ENCODE results near the gene WDR5B.

WDR5B gene

DNA sequence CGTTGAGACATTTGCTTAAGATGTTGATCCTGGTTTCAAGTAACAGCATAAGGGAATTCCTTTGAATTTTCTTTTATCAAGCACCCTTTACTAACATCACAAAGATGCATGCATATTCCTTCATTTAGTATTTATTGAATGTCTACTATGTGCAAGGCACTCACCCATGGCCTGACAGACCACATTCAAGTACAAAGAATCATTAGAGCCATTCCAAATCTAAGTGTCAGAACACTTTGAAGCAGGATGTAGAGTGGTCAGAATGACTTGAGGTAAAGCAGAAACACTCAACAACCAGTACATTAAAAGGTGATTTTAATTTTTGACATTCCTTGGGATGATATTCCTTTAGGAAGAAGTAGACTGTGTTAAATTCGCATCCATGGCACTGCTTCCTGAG, 6.0 kb upstream of the WDR5B start:
- no peaks in the 10 kb centered on the region for H3K27me3 Mint-ChIP-seq
- no peak overlapping the region for H3K4me3 Mint-ChIP-seq
- peaks cover 32% of the 10 kb centered on the region for H3K36me3 Mint-ChIP-seq
- H3K27ac Mint-ChIP-seq, result no peak overlapping the region
- ATAC-seq, result no peak
- H3K9me3 Mint-ChIP-seq, result no peaks in the 10 kb centered on the region
- H3K4me1 Mint-ChIP-seq, result peaks cover 8% of the 10 kb centered on the region

DNA sequence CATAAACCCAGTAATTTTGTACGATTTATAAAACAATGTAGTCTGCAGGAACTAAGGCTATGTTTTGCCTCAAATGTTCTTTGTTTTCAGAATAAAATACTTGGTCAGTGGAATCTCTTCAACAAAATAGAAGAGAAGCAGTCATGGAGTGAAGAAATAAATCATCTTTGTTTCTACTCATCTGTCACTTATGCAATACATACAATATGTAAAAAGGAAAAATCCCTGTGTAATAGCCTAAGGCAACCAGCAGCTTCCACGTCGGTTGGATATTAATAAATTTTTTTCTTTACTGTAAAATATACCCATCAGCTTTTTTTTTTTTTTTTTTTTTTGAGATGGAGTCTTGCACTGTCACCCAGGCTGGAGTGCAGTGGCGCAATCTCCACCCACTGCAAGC, 5.2 kb upstream of the WDR5B start:
- H3K36me3 Mint-ChIP-seq, result peaks cover 25% of the 10 kb centered on the region
- ATAC-seq, result no peak
- peaks cover 14% of the 10 kb centered on the region for H3K4me1 Mint-ChIP-seq
- H3K4me3 Mint-ChIP-seq, result no peak overlapping the region
- H3K27ac Mint-ChIP-seq, result no peak overlapping the region
- no peaks in the 10 kb centered on the region for H3K27me3 Mint-ChIP-seq
- no peaks in the 10 kb centered on the region for H3K9me3 Mint-ChIP-seq

DNA sequence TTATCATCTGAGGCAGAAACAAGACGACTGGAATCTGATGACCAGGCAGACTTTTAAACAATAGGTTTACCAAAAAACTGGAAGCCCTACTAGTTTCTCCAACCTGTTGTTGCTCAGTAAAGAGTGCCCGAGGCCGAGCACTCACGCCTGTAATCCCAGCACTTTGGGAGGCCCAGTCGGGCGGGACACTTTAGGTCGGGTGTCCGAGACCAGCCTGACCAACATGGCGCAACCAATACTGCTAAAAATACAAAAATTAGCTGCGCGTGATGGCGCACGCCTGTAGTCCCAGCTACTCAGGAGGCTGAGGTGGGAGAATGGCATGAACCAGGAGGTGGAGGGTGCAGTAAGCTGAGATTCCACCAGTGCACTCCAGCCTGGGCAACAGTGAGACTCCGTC, 1.1 kb upstream of the WDR5B start:
- H3K4me3 Mint-ChIP-seq, result peak overlapping the region; percentile 86
- no peaks in the 10 kb centered on the region for H3K27me3 Mint-ChIP-seq
- H3K36me3 Mint-ChIP-seq, result peaks cover 35% of the 10 kb centered on the region
- H3K27ac Mint-ChIP-seq, result peak overlapping the region; percentile 93
- H3K4me1 Mint-ChIP-seq, result peaks cover 51% of the 10 kb centered on the region
- H3K9me3 Mint-ChIP-seq, result no peaks in the 10 kb centered on the region
- no peak for ATAC-seq

DNA sequence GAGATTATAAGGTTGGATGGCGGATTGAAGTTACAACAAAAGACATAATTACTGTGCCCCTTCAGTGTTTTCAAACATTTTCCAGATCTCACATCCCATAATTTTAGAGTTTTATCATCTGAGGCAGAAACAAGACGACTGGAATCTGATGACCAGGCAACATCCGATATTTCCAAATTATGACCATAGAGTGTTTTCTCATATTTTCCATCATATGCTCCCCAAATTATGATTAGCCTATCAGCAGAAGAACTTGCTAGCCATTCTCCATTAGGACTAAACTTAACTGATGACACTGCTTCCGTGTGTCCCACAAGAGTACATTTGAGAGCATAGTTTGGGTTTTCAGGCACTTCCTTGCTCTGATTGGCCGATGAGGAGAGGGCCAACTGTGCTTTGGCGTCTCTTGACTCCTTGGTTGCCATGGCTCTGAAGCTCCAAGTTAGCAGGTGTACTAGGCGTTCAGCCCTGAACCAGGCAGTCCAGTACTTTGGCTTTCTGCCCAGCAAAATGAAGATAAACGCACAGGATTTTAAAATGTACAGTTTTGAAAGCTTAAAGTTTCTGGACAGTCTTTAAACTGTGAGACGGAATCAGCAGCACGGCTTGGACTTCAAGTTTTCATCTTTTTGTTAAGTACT, 638 bp downstream of the WDR5B start:
- Mint-ChIP-seq H3K4me1 (peaks cover 54% of the 10 kb centered on the region), H3K27me3 (no peaks in the 10 kb centered on the region), H3K9me3 (no peaks in the 10 kb centered on the region), H3K27ac (peak overlapping the region; percentile 93), H3K4me3 (peak overlapping the region; percentile 86), H3K36me3 (peaks cover 28% of the 10 kb centered on the region)
- ATAC-seq, result peak; percentile 74

- H3K4me1 Mint-ChIP-seq, result peaks cover 60% of the 10 kb centered on the region
- peak overlapping the region; percentile 93 for H3K27ac Mint-ChIP-seq
- H3K36me3 Mint-ChIP-seq, result peaks cover 30% of the 10 kb centered on the region
- no peaks in the 10 kb centered on the region for H3K27me3 Mint-ChIP-seq
- H3K9me3 Mint-ChIP-seq, result no peaks in the 10 kb centered on the region
- H3K4me3 Mint-ChIP-seq, result peak overlapping the region; percentile 86
- ATAC-seq, result no peak
Measured at GRCh38 chr3:122414391-122414790, 1.5 kb downstream of the WDR5B start.

DNA sequence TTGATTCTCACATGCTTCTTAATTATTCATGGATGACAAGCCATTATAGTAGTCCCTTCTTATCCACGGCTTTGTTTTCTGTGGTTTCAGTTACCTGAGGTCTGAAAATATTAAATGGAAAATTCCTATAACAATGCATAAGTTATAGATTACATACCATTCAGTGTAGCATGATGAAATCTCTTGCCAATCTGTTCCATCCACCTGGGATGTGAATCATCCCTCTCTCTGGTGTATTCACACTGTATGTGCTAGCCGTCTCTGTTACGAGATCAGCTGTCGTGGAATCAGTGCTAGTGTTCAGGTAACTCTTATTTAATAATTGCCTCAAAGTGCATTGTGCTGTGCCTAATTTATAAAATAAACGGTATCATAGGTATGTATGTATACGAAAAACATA, 5.2 kb downstream of the WDR5B start:
- no peak overlapping the region for H3K4me3 Mint-ChIP-seq
- peaks cover 55% of the 10 kb centered on the region for H3K36me3 Mint-ChIP-seq
- H3K27ac Mint-ChIP-seq, result no peak overlapping the region
- H3K4me1 Mint-ChIP-seq, result peaks cover 70% of the 10 kb centered on the region
- no peaks in the 10 kb centered on the region for H3K9me3 Mint-ChIP-seq
- no peak for ATAC-seq
- no peaks in the 10 kb centered on the region for H3K27me3 Mint-ChIP-seq

GRCh38 chr3:122410111-122410510, 5.8 kb downstream of the WDR5B start:
- peak overlapping the region; percentile 80 for H3K27ac Mint-ChIP-seq
- no peak overlapping the region for H3K4me3 Mint-ChIP-seq
- no peaks in the 10 kb centered on the region for H3K27me3 Mint-ChIP-seq
- no peak for ATAC-seq
- H3K36me3 Mint-ChIP-seq, result peaks cover 53% of the 10 kb centered on the region
- no peaks in the 10 kb centered on the region for H3K9me3 Mint-ChIP-seq
- peaks cover 65% of the 10 kb centered on the region for H3K4me1 Mint-ChIP-seq

DNA sequence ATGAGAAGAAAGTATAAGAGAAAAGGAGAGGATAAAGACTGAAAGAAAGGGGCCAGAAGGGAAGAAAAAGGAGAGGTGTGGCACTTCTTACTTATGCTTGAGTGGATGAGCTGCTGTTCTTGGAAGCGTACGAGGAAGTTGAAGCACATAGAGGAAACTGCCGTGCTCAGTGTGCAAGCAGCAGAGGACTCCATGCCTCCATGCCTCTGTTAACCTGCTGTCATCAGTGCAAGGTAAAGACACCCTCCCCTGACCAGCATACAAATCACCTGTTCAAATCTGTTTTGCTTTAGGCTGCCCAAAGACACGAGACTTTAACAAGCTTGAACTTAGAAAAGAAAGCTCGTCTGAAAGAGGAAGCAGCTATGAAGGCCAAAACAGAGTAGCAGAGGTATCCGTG, 6.4 kb downstream of the WDR5B start:
- peaks cover 46% of the 10 kb centered on the region for H3K36me3 Mint-ChIP-seq
- ATAC-seq, result peak; percentile 24
- no peaks in the 10 kb centered on the region for H3K27me3 Mint-ChIP-seq
- no peaks in the 10 kb centered on the region for H3K9me3 Mint-ChIP-seq
- H3K27ac Mint-ChIP-seq, result peak overlapping the region; percentile 80
- peaks cover 58% of the 10 kb centered on the region for H3K4me1 Mint-ChIP-seq
- H3K4me3 Mint-ChIP-seq, result peak overlapping the region; percentile 43

DNA sequence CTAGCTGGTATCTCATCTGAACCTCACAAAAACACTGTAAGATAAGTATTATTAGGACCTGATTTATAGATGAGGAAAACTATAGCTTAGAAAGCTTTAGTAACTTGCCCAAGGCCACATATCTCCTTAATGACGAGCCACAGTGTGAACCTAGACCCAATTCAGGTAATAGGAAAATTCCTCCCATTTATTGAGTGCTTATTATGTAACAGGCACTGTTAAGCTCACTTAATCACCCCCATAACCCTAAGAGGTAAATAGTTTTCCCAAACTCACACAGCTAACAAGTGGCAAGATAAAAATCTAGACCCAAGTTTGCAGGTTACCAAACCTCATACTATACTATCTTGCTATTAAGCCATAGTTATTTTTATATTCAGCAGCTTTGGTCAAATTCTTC, 7.9 kb downstream of the WDR5B start:
- peaks cover 43% of the 10 kb centered on the region for H3K4me1 Mint-ChIP-seq
- no peak overlapping the region for H3K4me3 Mint-ChIP-seq
- ATAC-seq, result no peak
- no peaks in the 10 kb centered on the region for H3K27me3 Mint-ChIP-seq
- H3K36me3 Mint-ChIP-seq, result peaks cover 46% of the 10 kb centered on the region
- no peaks in the 10 kb centered on the region for H3K9me3 Mint-ChIP-seq
- peak overlapping the region; percentile 80 for H3K27ac Mint-ChIP-seq

DNA sequence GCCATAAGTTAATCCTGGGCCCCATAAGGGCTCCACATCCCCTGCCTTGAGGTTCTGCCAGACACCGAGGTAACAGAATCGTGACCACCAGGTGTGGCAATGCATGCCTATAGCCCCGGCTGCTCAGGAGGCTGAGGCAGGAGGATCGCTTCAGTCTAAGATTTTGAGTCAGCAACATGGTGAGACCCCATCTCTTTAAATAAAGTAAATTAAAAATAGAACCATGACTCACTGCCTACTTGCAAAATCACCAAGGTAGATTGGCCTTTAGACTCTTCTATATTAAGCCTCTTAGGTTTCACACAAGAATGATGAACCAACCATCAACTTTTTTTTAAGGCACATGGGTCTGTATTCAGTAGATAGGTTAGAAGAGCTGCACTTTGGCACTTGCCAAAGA, 9.7 kb downstream of the WDR5B start:
- peak overlapping the region; percentile 53 for H3K27ac Mint-ChIP-seq
- no peaks in the 10 kb centered on the region for H3K27me3 Mint-ChIP-seq
- H3K4me3 Mint-ChIP-seq, result no peak overlapping the region
- peaks cover 46% of the 10 kb centered on the region for H3K36me3 Mint-ChIP-seq
- H3K9me3 Mint-ChIP-seq, result no peaks in the 10 kb centered on the region
- peaks cover 34% of the 10 kb centered on the region for H3K4me1 Mint-ChIP-seq
- no peak for ATAC-seq

DNA sequence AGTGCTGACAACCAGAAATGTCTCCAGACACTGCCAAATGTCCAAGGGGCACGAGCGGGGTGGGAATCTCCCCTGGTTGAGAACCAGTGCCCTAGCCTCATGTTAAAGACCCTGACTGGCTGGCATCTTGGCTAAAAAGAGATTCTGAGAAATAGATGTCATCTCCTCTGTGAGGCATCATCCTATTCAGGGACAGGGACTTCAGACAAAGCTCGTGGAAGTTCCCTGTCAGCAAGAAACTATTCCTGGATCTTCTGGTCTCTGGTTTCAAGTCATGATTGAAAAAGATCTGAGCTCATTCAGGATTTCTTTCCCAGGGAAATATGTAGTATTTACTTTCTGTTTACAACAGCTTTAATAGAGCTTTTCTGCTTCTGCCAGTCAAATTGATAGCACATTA, 10.8 kb downstream of the WDR5B start:
- H3K4me3 Mint-ChIP-seq, result no peak overlapping the region
- H3K36me3 Mint-ChIP-seq, result peaks cover 44% of the 10 kb centered on the region
- H3K27me3 Mint-ChIP-seq, result no peaks in the 10 kb centered on the region
- no peaks in the 10 kb centered on the region for H3K9me3 Mint-ChIP-seq
- peaks cover 34% of the 10 kb centered on the region for H3K4me1 Mint-ChIP-seq
- no peak overlapping the region for H3K27ac Mint-ChIP-seq
- ATAC-seq, result no peak

DNA sequence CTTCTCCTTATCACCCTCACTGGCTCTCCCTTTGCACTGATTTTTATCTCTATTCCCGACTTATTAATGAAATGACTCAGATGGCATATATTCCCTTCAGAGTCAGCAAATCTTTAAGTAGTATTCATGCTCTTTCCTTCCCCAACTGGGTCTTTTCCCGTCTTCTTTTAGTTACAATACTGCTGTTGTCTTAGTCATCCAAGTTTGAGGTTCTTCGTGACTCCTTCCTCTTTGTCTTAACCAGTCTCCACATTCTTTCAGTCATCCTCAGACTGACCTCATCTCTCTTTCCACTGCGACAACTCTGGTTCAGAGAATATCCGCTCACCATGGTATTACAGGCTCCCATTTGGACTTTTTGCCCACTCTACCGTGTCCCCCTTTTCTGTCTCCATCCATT, 12.4 kb downstream of the WDR5B start:
- peaks cover 22% of the 10 kb centered on the region for H3K4me1 Mint-ChIP-seq
- no peak overlapping the region for H3K27ac Mint-ChIP-seq
- ATAC-seq, result no peak
- no peaks in the 10 kb centered on the region for H3K9me3 Mint-ChIP-seq
- no peak overlapping the region for H3K4me3 Mint-ChIP-seq
- peaks cover 35% of the 10 kb centered on the region for H3K36me3 Mint-ChIP-seq
- no peaks in the 10 kb centered on the region for H3K27me3 Mint-ChIP-seq

DNA sequence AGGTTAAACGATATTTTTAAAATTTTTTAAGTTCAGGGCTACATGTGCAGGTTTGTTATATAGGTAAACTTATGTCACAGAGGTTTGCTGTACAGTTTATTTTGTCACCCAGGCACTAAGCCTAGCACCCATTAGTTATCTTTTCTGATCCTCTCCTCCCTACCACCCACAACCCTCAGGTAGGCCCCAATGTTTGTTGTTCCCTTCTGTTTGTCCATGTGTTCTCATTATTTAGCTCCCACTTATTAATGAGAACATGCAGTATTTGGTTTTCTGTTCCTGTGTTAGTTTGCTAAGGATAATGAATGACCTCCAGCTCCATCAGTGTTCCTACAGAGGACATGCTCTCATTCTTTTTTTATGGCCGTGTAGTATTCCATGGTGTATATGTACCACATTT, 16.9 kb downstream of the WDR5B start:
- no peak for ATAC-seq
- H3K9me3 Mint-ChIP-seq, result no peaks in the 10 kb centered on the region
- peaks cover 11% of the 10 kb centered on the region for H3K4me1 Mint-ChIP-seq
- H3K36me3 Mint-ChIP-seq, result peaks cover 26% of the 10 kb centered on the region
- no peak overlapping the region for H3K27ac Mint-ChIP-seq
- H3K4me3 Mint-ChIP-seq, result no peak overlapping the region
- no peaks in the 10 kb centered on the region for H3K27me3 Mint-ChIP-seq

- H3K4me3 Mint-ChIP-seq, result no peak overlapping the region
- peaks cover 14% of the 10 kb centered on the region for H3K36me3 Mint-ChIP-seq
- peak overlapping the region; percentile 53 for H3K27ac Mint-ChIP-seq
- H3K4me1 Mint-ChIP-seq, result peaks cover 11% of the 10 kb centered on the region
- no peak for ATAC-seq
- H3K27me3 Mint-ChIP-seq, result no peaks in the 10 kb centered on the region
- no peaks in the 10 kb centered on the region for H3K9me3 Mint-ChIP-seq
Measured at GRCh38 chr3:122397201-122397600, 18.7 kb downstream of the WDR5B start.

DNA sequence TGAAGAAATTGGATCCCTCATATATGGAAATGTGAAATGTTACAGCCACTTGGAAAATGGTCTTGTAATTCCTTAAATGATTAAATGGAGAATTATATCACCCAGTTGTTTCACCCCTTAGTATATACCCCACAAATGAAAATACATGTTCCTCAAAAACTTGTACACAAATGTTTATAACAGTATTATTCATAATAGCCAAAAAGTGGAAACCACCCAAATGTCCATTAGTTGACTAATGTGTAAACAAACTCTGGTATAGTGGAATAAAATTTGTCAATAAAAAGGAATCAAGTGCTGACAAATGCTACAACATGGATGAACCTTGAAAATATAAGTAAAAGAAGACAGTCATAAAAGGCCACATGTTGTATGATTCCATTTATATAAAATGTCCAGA, 19.4 kb downstream of the WDR5B start:
- ATAC-seq, result no peak
- H3K4me3 Mint-ChIP-seq, result no peak overlapping the region
- H3K27me3 Mint-ChIP-seq, result no peaks in the 10 kb centered on the region
- H3K4me1 Mint-ChIP-seq, result peaks cover 11% of the 10 kb centered on the region
- H3K27ac Mint-ChIP-seq, result peak overlapping the region; percentile 53
- H3K9me3 Mint-ChIP-seq, result no peaks in the 10 kb centered on the region
- peaks cover 14% of the 10 kb centered on the region for H3K36me3 Mint-ChIP-seq

- peaks cover 6% of the 10 kb centered on the region for H3K4me1 Mint-ChIP-seq
- peaks cover 14% of the 10 kb centered on the region for H3K36me3 Mint-ChIP-seq
- no peaks in the 10 kb centered on the region for H3K9me3 Mint-ChIP-seq
- H3K4me3 Mint-ChIP-seq, result no peak overlapping the region
- ATAC-seq, result no peak
- H3K27ac Mint-ChIP-seq, result no peak overlapping the region
- no peaks in the 10 kb centered on the region for H3K27me3 Mint-ChIP-seq
Measured at GRCh38 chr3:122395582-122395981, 20.3 kb downstream of the WDR5B start.

DNA sequence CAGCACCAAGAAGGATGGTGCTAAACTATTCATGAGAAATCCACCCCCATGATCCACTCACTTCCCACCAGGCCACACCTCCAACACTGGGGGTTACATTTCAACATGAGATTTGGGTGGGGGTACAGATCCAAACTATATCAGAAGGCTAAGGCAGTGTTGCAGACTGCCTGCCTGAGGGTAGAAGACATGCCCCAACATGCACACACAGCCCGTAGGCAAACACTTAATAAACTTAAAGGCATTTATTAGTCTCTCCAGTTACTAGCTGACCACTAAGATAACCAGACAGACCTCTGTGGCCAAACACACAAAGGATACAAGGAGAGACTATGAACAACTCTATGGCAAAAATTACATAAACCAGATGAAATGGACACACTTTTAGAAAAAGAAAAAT, 21.7 kb downstream of the WDR5B start:
- H3K27ac Mint-ChIP-seq, result no peak overlapping the region
- no peaks in the 10 kb centered on the region for H3K9me3 Mint-ChIP-seq
- peaks cover 14% of the 10 kb centered on the region for H3K36me3 Mint-ChIP-seq
- no peak for ATAC-seq
- H3K27me3 Mint-ChIP-seq, result no peaks in the 10 kb centered on the region
- H3K4me3 Mint-ChIP-seq, result no peak overlapping the region
- peaks cover 9% of the 10 kb centered on the region for H3K4me1 Mint-ChIP-seq

Data from stimulated activated memory B cell treated with anti-CD40 and anti-IgM and Interleukin-4, amounts not matched to agents 10 μg/mL and 1 μg/mL and 100 μg/mL, for 72 hours (primary cell).